ENCODE measurements around the gene FAM53A.

FAM53A gene

DNA sequence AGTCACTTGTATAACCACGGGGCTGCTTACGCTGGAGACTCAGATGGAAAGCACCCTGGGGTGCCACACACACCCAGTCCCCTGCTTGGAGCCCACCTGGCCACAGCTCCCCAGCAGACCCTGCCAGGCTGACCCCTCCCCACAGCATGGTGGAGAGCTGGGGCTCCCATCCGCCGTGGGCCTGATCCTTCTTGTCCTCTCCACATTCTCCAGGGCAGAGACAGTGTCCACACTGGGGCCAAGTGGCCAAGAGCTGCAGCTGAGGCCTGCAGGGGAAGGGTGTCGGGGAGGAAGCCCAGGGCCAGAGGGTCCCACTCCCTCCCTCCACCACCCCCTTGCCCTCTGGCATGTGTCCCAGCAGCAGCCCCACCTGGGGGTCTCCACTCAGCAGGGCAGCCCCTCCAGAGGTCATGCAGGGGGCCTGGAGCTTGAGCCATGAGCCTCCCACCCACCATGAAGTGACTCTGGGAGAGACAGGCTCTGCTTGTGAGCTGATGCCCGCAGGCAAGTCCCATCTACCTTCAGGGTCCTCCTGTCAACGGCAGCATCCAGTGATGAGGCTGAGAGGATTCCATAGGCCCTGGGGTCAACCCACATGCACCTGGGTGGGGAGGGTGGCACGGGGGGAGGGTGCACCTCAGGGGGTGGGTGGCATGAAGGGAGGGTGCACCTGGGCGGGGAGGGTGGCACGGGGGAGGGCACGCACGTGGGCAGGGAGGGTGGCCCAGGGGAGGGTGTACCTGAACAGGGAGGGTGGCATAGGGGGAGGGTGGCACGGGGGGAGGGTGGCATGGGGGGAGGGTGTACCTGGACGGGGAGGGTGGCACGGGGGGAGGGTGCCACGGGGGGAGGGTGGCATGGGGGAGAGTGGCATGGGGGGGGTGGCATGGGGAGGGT is 56.4 kb downstream of the FAM53A start:
- H3K4me3 ChIP-seq (ENCODE audit: low read length): no peak overlapping the region
- no peak overlapping the region for H3K27ac ChIP-seq (ENCODE audit: low read length)
- no CpG with 5 or more reads among the region's 16 CpGs for WGBS (ENCODE audit: insufficient coverage, insufficient read length)

DNA sequence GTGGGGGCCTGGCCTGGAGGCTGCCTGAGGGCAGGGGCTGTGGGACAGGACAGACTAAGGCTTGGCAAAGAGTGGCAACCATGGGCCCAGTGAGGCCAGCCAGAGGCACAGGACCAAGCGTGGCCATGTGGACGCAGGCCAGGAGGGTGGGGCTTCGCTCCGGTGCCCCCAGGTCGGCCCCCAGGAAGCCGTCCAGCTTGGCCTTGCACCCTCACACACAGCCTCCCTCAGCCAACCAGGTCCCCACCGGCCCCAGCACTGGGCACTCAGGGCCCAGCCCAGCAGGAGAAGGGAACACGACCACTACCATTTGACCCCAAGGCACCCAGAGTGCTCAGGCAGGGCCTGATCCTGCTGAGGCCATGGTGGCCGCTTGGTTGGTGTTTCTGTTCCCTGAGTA is 57.2 kb downstream of the FAM53A start:
- Histone ChIP-seq H3K9me3 (ENCODE audit: control insufficient read depth, insufficient read depth, low read length) (no peaks in the 10 kb centered on the region), H3K36me3 (ENCODE audit: control insufficient read depth, insufficient read depth, low read length) (no peaks in the 10 kb centered on the region), H3K27me3 (ENCODE audit: control insufficient read depth, insufficient read depth, low read length) (no peaks in the 10 kb centered on the region), H3K4me1 (ENCODE audit: control insufficient read depth, insufficient read depth, low read length) (no peaks in the 10 kb centered on the region), H3K4me3 (ENCODE audit: low read length) (no peak overlapping the region), H3K27ac (ENCODE audit: low read length) (no peak overlapping the region)
- WGBS (ENCODE audit: insufficient coverage, insufficient read length): no CpG with 5 or more reads among the region's 9 CpGs
- no peak for DNase-seq (ENCODE audit: low read depth, low spot score)

More for the DNA sequence above, 56.4 kb downstream of the FAM53A start:
- H3K4me1 ChIP-seq (ENCODE audit: control insufficient read depth, insufficient read depth, low read length): no peaks in the 10 kb centered on the region
- H3K27me3 ChIP-seq (ENCODE audit: control insufficient read depth, insufficient read depth, low read length): no peaks in the 10 kb centered on the region
- DNase-seq (ENCODE audit: low read depth, low spot score): no peak
- no peaks in the 10 kb centered on the region for H3K9me3 ChIP-seq (ENCODE audit: control insufficient read depth, insufficient read depth, low read length)
- H3K36me3 ChIP-seq (ENCODE audit: control insufficient read depth, insufficient read depth, low read length): no peaks in the 10 kb centered on the region

DNA sequence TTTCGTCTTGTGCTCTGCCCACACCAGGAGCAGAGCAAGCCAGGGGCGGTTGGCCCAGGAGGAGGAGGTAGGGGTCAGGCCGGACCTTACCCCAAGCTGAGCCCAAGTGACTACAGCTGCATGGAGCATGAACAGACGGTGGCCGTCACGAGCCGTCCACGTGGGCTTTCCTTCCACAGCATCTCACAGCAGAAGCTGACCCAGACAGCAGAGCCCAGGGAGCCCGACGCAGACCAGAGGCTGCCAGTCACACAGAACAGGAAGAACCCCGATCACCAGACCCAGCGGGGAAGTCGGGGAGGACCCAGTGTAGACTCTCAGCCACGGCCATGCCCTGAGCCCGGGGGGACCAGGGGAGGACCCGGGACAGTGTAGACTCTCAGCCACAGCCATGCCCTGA is 58.0 kb downstream of the FAM53A start:
- Histone ChIP-seq H3K4me3 (ENCODE audit: low read length) (no peak overlapping the region), H3K4me1 (ENCODE audit: control insufficient read depth, insufficient read depth, low read length) (no peaks in the 10 kb centered on the region), H3K27me3 (ENCODE audit: control insufficient read depth, insufficient read depth, low read length) (no peaks in the 10 kb centered on the region), H3K9me3 (ENCODE audit: control insufficient read depth, insufficient read depth, low read length) (no peaks in the 10 kb centered on the region), H3K27ac (ENCODE audit: low read length) (no peak overlapping the region), H3K36me3 (ENCODE audit: control insufficient read depth, insufficient read depth, low read length) (no peaks in the 10 kb centered on the region)
- no peak for DNase-seq (ENCODE audit: low read depth, low spot score)
- WGBS (ENCODE audit: insufficient coverage, insufficient read length): no CpG with 5 or more reads among the region's 16 CpGs

DNA sequence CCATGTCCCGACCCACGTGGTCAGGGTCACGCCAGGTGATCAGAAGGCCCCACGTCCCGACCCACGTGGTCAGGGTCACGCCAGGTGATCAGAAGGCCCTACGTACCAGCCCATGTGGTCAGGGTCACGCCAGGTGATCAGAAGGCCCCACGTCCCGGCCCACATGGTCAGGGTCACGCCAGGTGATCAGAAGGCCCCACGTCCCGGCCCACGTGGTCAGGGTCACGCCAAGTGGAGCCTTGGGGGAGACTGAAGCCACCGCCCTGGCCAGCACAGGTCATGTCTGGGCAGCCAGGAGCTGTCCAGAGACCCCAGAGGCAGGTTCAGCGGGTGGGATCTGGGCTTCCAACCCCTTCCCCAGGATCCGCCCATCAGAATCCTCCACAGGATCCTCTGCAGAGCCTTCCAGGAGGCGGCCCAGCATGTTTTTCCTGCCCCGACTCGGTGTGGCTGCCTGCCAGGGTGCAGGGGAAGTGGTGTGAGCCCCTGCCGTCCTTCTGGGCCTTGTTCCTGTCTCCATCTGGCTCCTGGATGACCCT is 58.4 kb downstream of the FAM53A start:
- no peaks in the 10 kb centered on the region for H3K4me1 ChIP-seq (ENCODE audit: control insufficient read depth, insufficient read depth, low read length)
- H3K9me3 ChIP-seq (ENCODE audit: control insufficient read depth, insufficient read depth, low read length): no peaks in the 10 kb centered on the region
- no peaks in the 10 kb centered on the region for H3K36me3 ChIP-seq (ENCODE audit: control insufficient read depth, insufficient read depth, low read length)
- H3K27ac ChIP-seq (ENCODE audit: low read length): no peak overlapping the region
- no peak overlapping the region for H3K4me3 ChIP-seq (ENCODE audit: low read length)
- no CpG with 5 or more reads among the region's 23 CpGs for WGBS (ENCODE audit: insufficient coverage, insufficient read length)
- H3K27me3 ChIP-seq (ENCODE audit: control insufficient read depth, insufficient read depth, low read length): no peaks in the 10 kb centered on the region
- DNase-seq (ENCODE audit: low read depth, low spot score): no peak

DNA sequence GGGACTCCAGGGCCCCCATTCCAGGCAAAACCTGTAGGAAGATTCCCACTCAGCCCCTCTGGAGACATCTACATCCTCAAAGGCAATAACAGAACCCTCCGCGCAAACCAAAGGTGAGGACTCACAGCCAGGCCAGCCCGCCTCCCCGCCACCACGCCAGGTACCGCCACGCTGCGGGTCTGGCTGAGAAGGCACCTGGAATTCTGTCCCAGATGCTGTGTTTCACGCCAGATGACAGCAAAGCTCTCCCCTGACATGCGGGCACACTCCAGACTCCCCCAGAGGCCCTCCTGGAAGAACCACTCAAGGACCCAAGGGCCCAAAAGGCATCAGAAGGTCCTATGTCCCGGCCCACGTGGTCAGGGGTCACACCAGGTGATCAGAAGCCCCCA is 59.6 kb downstream of the FAM53A start:
- no peaks in the 10 kb centered on the region for H3K9me3 ChIP-seq (ENCODE audit: control insufficient read depth, insufficient read depth, low read length)
- no CpG with 5 or more reads among the region's 12 CpGs for WGBS (ENCODE audit: insufficient coverage, insufficient read length)
- H3K27me3 ChIP-seq (ENCODE audit: control insufficient read depth, insufficient read depth, low read length): no peaks in the 10 kb centered on the region
- H3K36me3 ChIP-seq (ENCODE audit: control insufficient read depth, insufficient read depth, low read length): no peaks in the 10 kb centered on the region
- H3K4me3 ChIP-seq (ENCODE audit: low read length): no peak overlapping the region
- no peak overlapping the region for H3K27ac ChIP-seq (ENCODE audit: low read length)
- DNase-seq (ENCODE audit: low read depth, low spot score): no peak
- H3K4me1 ChIP-seq (ENCODE audit: control insufficient read depth, insufficient read depth, low read length): no peaks in the 10 kb centered on the region

DNA sequence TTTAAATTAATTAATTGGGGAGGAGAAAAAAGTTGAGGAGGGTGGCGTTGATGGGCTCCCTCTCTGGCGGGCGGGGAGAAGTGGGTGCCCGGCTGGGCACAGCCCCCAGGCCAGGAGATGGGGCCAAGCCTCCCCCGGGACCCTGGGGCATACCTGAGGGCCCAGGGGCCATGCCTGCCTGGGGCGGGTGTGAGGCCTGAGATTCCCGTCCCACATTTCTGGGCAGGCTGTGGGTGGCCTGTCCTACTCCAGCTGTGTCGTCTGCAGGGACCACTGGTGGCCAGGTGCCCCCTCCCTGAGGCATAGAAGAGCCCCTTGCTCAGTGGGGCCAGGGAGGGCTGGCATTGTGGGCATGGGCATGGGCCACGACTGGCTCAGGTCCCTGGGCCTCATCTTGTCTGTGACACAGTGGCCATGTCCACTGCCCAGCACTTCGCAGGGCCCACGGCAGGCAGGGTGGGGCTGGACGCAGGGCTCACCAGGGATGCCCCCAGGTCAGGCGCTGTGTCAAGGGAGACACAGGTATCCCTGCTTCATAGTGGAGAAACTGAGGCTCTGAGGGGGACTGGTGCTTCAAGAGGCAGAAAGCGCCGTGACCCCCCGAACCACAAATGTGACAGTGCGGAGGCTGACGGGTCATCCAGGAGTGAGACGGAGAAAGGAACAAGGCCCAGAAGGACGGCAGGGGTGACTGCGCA is 60.1 kb downstream of the FAM53A start:
- no peak for DNase-seq (ENCODE audit: low read depth, low spot score)
- H3K9me3 ChIP-seq (ENCODE audit: control insufficient read depth, insufficient read depth, low read length): no peaks in the 10 kb centered on the region
- no peak overlapping the region for H3K4me3 ChIP-seq (ENCODE audit: low read length)
- no peaks in the 10 kb centered on the region for H3K27me3 ChIP-seq (ENCODE audit: control insufficient read depth, insufficient read depth, low read length)
- H3K36me3 ChIP-seq (ENCODE audit: control insufficient read depth, insufficient read depth, low read length): no peaks in the 10 kb centered on the region
- H3K4me1 ChIP-seq (ENCODE audit: control insufficient read depth, insufficient read depth, low read length): no peaks in the 10 kb centered on the region
- no peak overlapping the region for H3K27ac ChIP-seq (ENCODE audit: low read length)
- WGBS (ENCODE audit: insufficient coverage, insufficient read length): no CpG with 5 or more reads among the region's 21 CpGs

DNA sequence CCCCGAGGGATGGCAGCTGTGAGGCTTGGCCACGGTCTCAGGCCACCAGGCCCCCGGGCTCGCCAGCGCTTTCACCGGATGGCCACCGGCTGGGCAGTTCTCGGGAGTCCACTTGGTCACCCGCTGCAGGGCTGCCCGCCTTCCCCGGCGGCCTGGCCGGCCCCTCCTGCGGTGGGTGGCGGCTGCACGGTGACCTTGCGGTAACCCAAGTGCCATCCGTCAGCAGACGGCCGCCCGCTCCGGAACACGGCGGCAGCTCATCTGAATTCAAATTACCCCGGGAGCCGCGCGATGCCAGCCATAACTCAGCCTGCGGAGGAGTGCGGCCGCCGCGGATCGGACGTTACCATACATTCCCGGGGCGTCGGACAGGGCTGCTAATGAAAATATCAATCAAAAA is 60.7 kb downstream of the FAM53A start:
- Histone ChIP-seq H3K27me3 (ENCODE audit: control insufficient read depth, insufficient read depth, low read length) (no peaks in the 10 kb centered on the region), H3K9me3 (ENCODE audit: control insufficient read depth, insufficient read depth, low read length) (no peaks in the 10 kb centered on the region), H3K27ac (ENCODE audit: low read length) (no peak overlapping the region), H3K4me1 (ENCODE audit: control insufficient read depth, insufficient read depth, low read length) (no peaks in the 10 kb centered on the region), H3K4me3 (ENCODE audit: low read length) (no peak overlapping the region), H3K36me3 (ENCODE audit: control insufficient read depth, insufficient read depth, low read length) (no peaks in the 10 kb centered on the region)
- WGBS (ENCODE audit: insufficient coverage, insufficient read length): no CpG with 5 or more reads among the region's 38 CpGs
- no peak for DNase-seq (ENCODE audit: low read depth, low spot score)

DNA sequence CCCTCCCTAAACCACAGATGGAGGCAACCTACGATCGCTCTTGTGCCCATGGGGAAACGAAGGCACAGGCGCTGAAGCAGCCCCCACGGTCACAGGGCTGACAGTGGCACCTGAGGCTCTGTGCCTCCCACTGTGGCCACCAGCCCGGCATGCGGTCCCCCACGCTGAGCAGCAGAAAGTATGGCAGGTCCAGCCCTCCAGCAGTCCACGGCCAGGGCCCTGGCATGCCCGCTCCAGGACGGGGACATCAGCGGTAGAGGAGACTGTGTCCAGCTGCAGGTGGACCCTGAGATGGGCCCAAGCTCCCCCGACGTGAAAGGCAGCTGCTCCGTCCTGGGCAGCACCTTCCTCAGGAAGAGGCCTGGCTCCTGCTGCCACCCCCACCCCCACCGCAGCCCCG is 61.2 kb downstream of the FAM53A start:
- no peak for DNase-seq (ENCODE audit: low read depth, low spot score)
- Histone ChIP-seq H3K27ac (ENCODE audit: low read length) (no peak overlapping the region), H3K36me3 (ENCODE audit: control insufficient read depth, insufficient read depth, low read length) (no peaks in the 10 kb centered on the region), H3K9me3 (ENCODE audit: control insufficient read depth, insufficient read depth, low read length) (no peaks in the 10 kb centered on the region), H3K4me1 (ENCODE audit: control insufficient read depth, insufficient read depth, low read length) (no peaks in the 10 kb centered on the region), H3K4me3 (ENCODE audit: low read length) (no peak overlapping the region), H3K27me3 (ENCODE audit: control insufficient read depth, insufficient read depth, low read length) (no peaks in the 10 kb centered on the region)
- WGBS (ENCODE audit: insufficient coverage, insufficient read length): no CpG with 5 or more reads among the region's 17 CpGs

DNA sequence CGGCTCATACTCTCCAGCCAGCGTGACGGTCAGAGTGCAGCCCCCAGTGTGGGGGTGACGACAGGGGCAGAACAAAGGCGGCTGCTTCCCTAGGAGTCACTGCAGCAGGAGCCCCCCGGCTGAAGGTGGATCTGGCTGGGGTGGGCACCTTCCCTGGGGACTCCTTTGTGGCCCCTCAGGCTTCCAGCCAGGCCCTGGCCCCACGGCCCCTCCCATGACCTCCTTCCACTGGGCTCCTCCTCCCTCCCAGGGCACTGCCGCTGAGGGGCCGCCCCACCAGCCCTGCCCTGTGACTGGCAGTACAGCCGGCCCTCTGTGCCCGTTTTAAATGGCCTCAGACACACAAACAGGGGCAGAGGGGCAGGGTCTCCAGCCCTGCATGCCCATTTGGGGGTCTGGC is 61.9 kb downstream of the FAM53A start:
- no peak for DNase-seq (ENCODE audit: low read depth, low spot score)
- Histone ChIP-seq H3K36me3 (ENCODE audit: control insufficient read depth, insufficient read depth, low read length) (no peaks in the 10 kb centered on the region), H3K27me3 (ENCODE audit: control insufficient read depth, insufficient read depth, low read length) (no peaks in the 10 kb centered on the region), H3K9me3 (ENCODE audit: control insufficient read depth, insufficient read depth, low read length) (no peaks in the 10 kb centered on the region), H3K4me1 (ENCODE audit: control insufficient read depth, insufficient read depth, low read length) (no peaks in the 10 kb centered on the region), H3K4me3 (ENCODE audit: low read length) (no peak overlapping the region), H3K27ac (ENCODE audit: low read length) (no peak overlapping the region)
- no CpG with 5 or more reads among the region's 11 CpGs for WGBS (ENCODE audit: insufficient coverage, insufficient read length)

DNA sequence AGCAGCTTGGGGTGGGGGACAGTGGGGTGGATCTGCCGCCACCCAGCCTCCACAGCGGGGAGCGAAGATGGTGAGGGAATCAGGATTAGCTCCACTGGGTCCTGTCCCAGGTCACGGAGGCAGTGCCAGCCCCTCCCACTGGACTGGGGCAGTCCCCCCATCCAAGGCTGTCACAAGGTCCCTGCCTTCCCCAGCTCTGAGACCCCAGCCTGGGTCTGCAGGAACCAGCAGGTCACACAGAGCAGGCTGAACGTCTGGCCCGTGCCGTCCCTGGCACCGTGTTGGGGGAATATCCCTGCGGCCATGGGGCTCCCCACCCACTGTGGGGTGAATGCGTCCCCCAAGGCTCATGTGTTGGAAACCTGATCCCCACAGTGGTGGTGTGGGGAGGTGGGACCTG is 62.6 kb downstream of the FAM53A start:
- DNase-seq (ENCODE audit: low read depth, low spot score): no peak
- H3K9me3 ChIP-seq (ENCODE audit: control insufficient read depth, insufficient read depth, low read length): no peaks in the 10 kb centered on the region
- no peaks in the 10 kb centered on the region for H3K27me3 ChIP-seq (ENCODE audit: control insufficient read depth, insufficient read depth, low read length)
- no peak overlapping the region for H3K27ac ChIP-seq (ENCODE audit: low read length)
- WGBS (ENCODE audit: insufficient coverage, insufficient read length): no CpG with 5 or more reads among the region's 10 CpGs
- no peaks in the 10 kb centered on the region for H3K36me3 ChIP-seq (ENCODE audit: control insufficient read depth, insufficient read depth, low read length)
- H3K4me3 ChIP-seq (ENCODE audit: low read length): no peak overlapping the region
- no peaks in the 10 kb centered on the region for H3K4me1 ChIP-seq (ENCODE audit: control insufficient read depth, insufficient read depth, low read length)

Data from iPS DF 6.9 (cell line).